GM12878 (cell line): ENCODE results near the gene VANGL2.

ENCODE experiments used
- CBFB ChIP-seq: IDR thresholded peaks from 2 replicates; pipeline ENCODE4 v1.6.1; 2016; ENCODE audit warnings: antibody characterized with exemption, low read depth
- CTCF ChIP-seq, 3 experiments: IDR thresholded peaks in 2 of 3; conservative IDR thresholded peaks in 1 of 3; 2 replicates each; pipeline ENCODE4 v1.5.1; 2011; ENCODE audit warnings: low read depth in 3 of 3, low read length in 3 of 3, mild to moderate bottlenecking in 3 of 3, control low read depth in 2 of 3, moderate library complexity in 2 of 3, inconsistent platforms in 1 of 3, mixed read lengths in 1 of 3; ENCODE audit not compliant: control insufficient read depth in 2 of 3, insufficient read depth in 1 of 3; ENCODE audit errors: extremely low read depth in 1 of 3
- EP300 ChIP-seq, 2 experiments: fragments of 150-350 bp in 1 of 2; IDR thresholded peaks; 2 replicates each; pipeline ENCODE4 v1.6.1; 2011 to 2012; ENCODE audit warnings: low read depth in 2 of 2, low read length in 2 of 2, borderline replicate concordance in 1 of 2, improper control_type of control experiment in 1 of 2, inconsistent platforms in 1 of 2; ENCODE audit not compliant: control insufficient read depth in 1 of 2
- EZH2 ChIP-seq: IDR thresholded peaks from 2 replicates; pipeline ENCODE4 v1.6.1; 2012; ENCODE audit warnings: low read depth, mild to moderate bottlenecking, control low read depth, inconsistent platforms, low read length, borderline replicate concordance; ENCODE audit not compliant: control insufficient read depth
- HCFC1 ChIP-seq: fragments of 150-350 bp; IDR thresholded peaks from 2 replicates; pipeline ENCODE4 v1.6.1; 2014; ENCODE audit warnings: low read length
- HDGF ChIP-seq: fragments of 450-650 bp; IDR thresholded peaks from 2 replicates; pipeline ENCODE4 v1.6.1; 2016; ENCODE audit warnings: antibody characterized with exemption
- LARP7 ChIP-seq: fragments of 450-650 bp; IDR thresholded peaks from 2 replicates; pipeline ENCODE4 v1.6.1; 2017; ENCODE audit warnings: mild to moderate bottlenecking
- POLR2AphosphoS2 ChIP-seq: IDR thresholded peaks from 2 replicates; pipeline ENCODE4 v1.6.1; 2011; ENCODE audit warnings: low read depth, mild to moderate bottlenecking, low read length, improper control_type of control experiment, moderate library complexity
- SIN3A ChIP-seq: IDR thresholded peaks from 2 replicates; pipeline ENCODE4 v1.6.1; 2012; ENCODE audit warnings: low read depth, low read length, improper control_type of control experiment
- SP1 ChIP-seq: IDR thresholded peaks from one replicate; pipeline ENCODE4 v1.6.1; 2011; ENCODE audit warnings: low read depth, low read length
- ZNF24 ChIP-seq: fragments of 450-650 bp; IDR thresholded peaks from 2 replicates; pipeline ENCODE4 v1.6.1; 2017; ENCODE audit warnings: antibody characterized with exemption, mild to moderate bottlenecking

GRCh38 chr1:160466961-160467360 lies 66.6 kb downstream of the VANGL2 start:
- TF ChIP-seq CBFB, result no peak
- no peak for TF ChIP-seq CTCF (IDR thresholded peaks at IDR 0.05 in 2 of 3, conservative IDR thresholded peaks at IDR 0.05 in 1 of 3; ENCODE audit: control insufficient read depth in 2 of 3, extremely low read depth in 1 of 3, insufficient read depth in 1 of 3, low read depth in 3 of 3, low read length in 3 of 3)
- TF ChIP-seq EP300 (IDR thresholded peaks at IDR 0.05; ENCODE audit: borderline replicate concordance in 1 of 2, control insufficient read depth in 1 of 2, low read depth in 2 of 2, low read length in 2 of 2), result no peak
- no peak for TF ChIP-seq EZH2
- no peak for TF ChIP-seq POLR2AphosphoS2
- no peak for TF ChIP-seq SP1
- TF ChIP-seq HCFC1, result no peak
- TF ChIP-seq LARP7, result no peak
- TF ChIP-seq SIN3A, result no peak
- TF ChIP-seq HDGF, result no peak
- no peak for TF ChIP-seq ZNF24
